Liver (tissue), 9 donors: ENCODE measurements around the gene PRRG1. TPM values are rescaled to one million over a fixed set of nuclear protein-coding genes. Genes with fewer than 3 reads are reported as not detected.
"Not testable (repeated sequence)": the region's sequence is repeated elsewhere in the genome, so short reads cannot be mapped to it uniquely, and the experiment has no call there.

Experiments used
- DNase-seq: peaks from one replicate; pipeline ENCODE4 v3.0.0-alpha.2; 2017; ENCODE audit warnings: low spot score
- H3K27ac ChIP-seq, 2 donors: one replicate each; pipeline ENCODE4 v1.7.0; 2013; ENCODE audit warnings: inconsistent platforms in 2 of 2, low read length in 2 of 2, control low read depth in 1 of 2, low read depth in 1 of 2, mild to moderate bottlenecking in 1 of 2
- H3K27me3 ChIP-seq, 4 donors: one replicate each; pipeline versions ENCODE4 v1.6.1 to v1.7.0; 2013; ENCODE audit warnings: low read length in 3 of 4, inconsistent platforms in 1 of 4, mild to moderate bottlenecking in 1 of 4, moderate library complexity in 1 of 4; ENCODE audit not compliant: control insufficient read depth in 4 of 4, insufficient read depth in 4 of 4
- H3K36me3 ChIP-seq, 4 donors: one replicate each; pipeline versions ENCODE4 v1.6.1 to v1.7.0; 2013; ENCODE audit warnings: low read length in 3 of 4, mild to moderate bottlenecking in 3 of 4, low read depth in 1 of 4, moderate library complexity in 1 of 4; ENCODE audit not compliant: control insufficient read depth in 4 of 4, insufficient read depth in 3 of 4
- H3K4me1 ChIP-seq, 4 donors: one replicate each; pipeline versions ENCODE4 v1.6.1 to v1.7.0; 2013; ENCODE audit warnings: low read length in 3 of 4, mild to moderate bottlenecking in 3 of 4, moderate library complexity in 1 of 4; ENCODE audit not compliant: control insufficient read depth in 4 of 4, insufficient read depth in 4 of 4
- H3K4me3 ChIP-seq, 3 donors: one replicate each; pipeline versions ENCODE4 v1.6.1 to v1.7.0; 2013; ENCODE audit warnings: low read length in 3 of 3, control low read depth in 1 of 3, low read depth in 1 of 3, mild to moderate bottlenecking in 1 of 3
- H3K9ac ChIP-seq, 2 donors: one replicate each; pipeline ENCODE4 v1.7.0; 2013; ENCODE audit warnings: low read length in 2 of 2, mild to moderate bottlenecking in 2 of 2, moderate library complexity in 2 of 2, control low read depth in 1 of 2, low read depth in 1 of 2
- H3K9me3 ChIP-seq, 4 donors: one replicate each; pipeline versions ENCODE4 v1.6.1 to v1.7.0; 2013; ENCODE audit warnings: low read length in 3 of 4; ENCODE audit not compliant: control insufficient read depth in 4 of 4
- ATF3 ChIP-seq: IDR thresholded peaks from 2 replicates; pipeline ENCODE4 v1.6.1; 2016; ENCODE audit warnings: antibody characterized with exemption
- CTCF ChIP-seq: fragments of 150-350 bp; IDR thresholded peaks from 2 replicates; pipeline ENCODE4 v1.5.1; 2017; ENCODE audit warnings: improper control_type of control experiment, low read depth, low read length; ENCODE audit not compliant: missing input control
- EGR1 ChIP-seq, 2 donors: IDR thresholded peaks; 2 replicates each; pipeline ENCODE4 v1.6.1; 2016 to 2018; ENCODE audit warnings: antibody characterized with exemption in 2 of 2, low read depth in 2 of 2
- FOXA1 ChIP-seq: IDR thresholded peaks from 2 replicates; pipeline ENCODE4 v1.6.1; 2016; ENCODE audit warnings: antibody characterized with exemption
- FOXA2 ChIP-seq: IDR thresholded peaks from 2 replicates; pipeline ENCODE4 v1.6.1; 2016; ENCODE audit warnings: antibody characterized with exemption
- GABPA ChIP-seq, 2 donors: IDR thresholded peaks in 1 of 2; conservative IDR thresholded peaks in 1 of 2; 2 replicates each; pipeline ENCODE4 v1.6.1; 2016; ENCODE audit warnings: antibody characterized with exemption in 2 of 2, mild to moderate bottlenecking in 1 of 2, moderate library complexity in 1 of 2
- HNF4A ChIP-seq, 2 donors: conservative IDR thresholded peaks; 2 replicates each; pipeline ENCODE4 v1.6.1; 2016; ENCODE audit warnings: antibody characterized with exemption in 2 of 2, mild to moderate bottlenecking in 2 of 2
- HNF4G ChIP-seq: IDR thresholded peaks from 2 replicates; pipeline ENCODE4 v1.6.1; 2016; ENCODE audit warnings: antibody characterized with exemption
- JUND ChIP-seq, 2 donors: IDR thresholded peaks; 2 replicates each; pipeline ENCODE4 v1.6.1; 2016; ENCODE audit warnings: antibody characterized with exemption in 2 of 2
- MAX ChIP-seq: IDR thresholded peaks from 2 replicates; pipeline ENCODE4 v1.6.1; 2016; ENCODE audit warnings: antibody characterized with exemption
- NR2F2 ChIP-seq: IDR thresholded peaks from 2 replicates; pipeline ENCODE4 v1.6.1; 2016; ENCODE audit warnings: antibody characterized with exemption
- RAD21 ChIP-seq, 2 donors: IDR thresholded peaks; 2 replicates each; pipeline ENCODE4 v1.6.1; 2016; ENCODE audit warnings: antibody characterized with exemption in 2 of 2, mild to moderate bottlenecking in 2 of 2
- REST ChIP-seq: IDR thresholded peaks from 2 replicates; pipeline ENCODE4 v1.6.1; 2016; ENCODE audit warnings: antibody characterized with exemption, mild to moderate bottlenecking
- RXRA ChIP-seq, 2 donors: IDR thresholded peaks; 2 replicates each; pipeline ENCODE4 v1.6.1; 2017 to 2018; ENCODE audit warnings: antibody characterized with exemption in 2 of 2, mild to moderate bottlenecking in 1 of 2
- SP1 ChIP-seq: IDR thresholded peaks from 2 replicates; pipeline ENCODE4 v1.6.1; 2018; ENCODE audit warnings: antibody characterized with exemption, mild to moderate bottlenecking
- TAF1 ChIP-seq: conservative IDR thresholded peaks from 2 replicates; pipeline ENCODE4 v1.6.1; 2016; ENCODE audit warnings: antibody characterized with exemption, mild to moderate bottlenecking
- YY1 ChIP-seq: IDR thresholded peaks from 2 replicates; pipeline ENCODE4 v1.6.1; 2016; ENCODE audit warnings: antibody characterized with exemption, mild to moderate bottlenecking
- ZBTB33 ChIP-seq: IDR thresholded peaks from 2 replicates; pipeline ENCODE4 v1.6.1; 2016; ENCODE audit warnings: antibody characterized with exemption
- WGBS: extraction: QIAGEN DNeasy Blood & Tissue Kit; methylation state at CpG from one replicate; pipeline ENCODE4 v1.1.7; 2013; 5-methylcytosine and 5-hydroxymethylcytosine counted together
- polyA plus RNA-seq, 2 donors: library from polyadenylated mRNA; stranded (reverse) in 1 of 2; unstranded in 1 of 2; fragments of 200-250 nt in 1 of 2; fragments of >200 nt in 1 of 2; fragmentation: Nextera tagmentation in 1 of 2; extraction: Ambion mirVana in 1 of 2; gene quantifications; one replicate each; pipeline versions ENCODE4 v1.2.1 to v1.2.3, GENCODE V29; 2013 to 2015
- total RNA-seq, 2 donors: library from RNA; depleted of rRNA; stranded (reverse); fragments of >200 nt; gene quantifications; one replicate each; pipeline ENCODE4 v1.2.3, GENCODE V29; 2014
- donor health status: healthy.
- donor health status: healthy.
- donor health status: healthy.
- donor health status: healthy.
- donor health status: healthy.

The PRRG1 gene
- total and polyA plus RNA-seq, 4 donors, result 1.2 to 6.6 (median 1.8) TPM

- no peak for DNase-seq
- H3K27ac ChIP-seq, result no peak overlapping the region
- H3K9me3 ChIP-seq, result no peaks in the 10 kb centered on the region
- 95% methylated on average over 1 of the region's 1 CpG for WGBS
- no peak overlapping the region for H3K9ac ChIP-seq
- H3K4me1 ChIP-seq, result no peaks in the 10 kb centered on the region
- H3K27me3 ChIP-seq, result peaks cover 0 to 2% (median 0%) of the 10 kb centered on the region in 4 donors
- no peaks in the 10 kb centered on the region for H3K36me3 ChIP-seq
- no peak overlapping the region for H3K4me3 ChIP-seq
- TF ChIP-seq HNF4A (conservative IDR thresholded peaks at IDR 0.05) (no peak), YY1 (no peak), RAD21 (IDR thresholded peaks at IDR 0.05) (no peak), ZBTB33 (no peak), GABPA (IDR thresholded peaks at IDR 0.05 in 1 of 2, conservative IDR thresholded peaks at IDR 0.05 in 1 of 2) (no peak), NR2F2 (no peak)
These were observed 76.2 kb downstream of the PRRG1 start for GRCh38 chrX:37425370-37425769.

- WGBS, result 94% methylated on average over 2 of the region's 2 CpGs
- H3K4me3 ChIP-seq, H3K36me3 ChIP-seq, DNase-seq, H3K9ac ChIP-seq, H3K27ac ChIP-seq, H3K9me3 ChIP-seq, H3K4me1 ChIP-seq, H3K27me3 ChIP-seq: not testable (repeated sequence)
These were observed 79.8 kb downstream of the PRRG1 start for GRCh38 chrX:37428962-37429361.

GRCh38 chrX:37434362-37434761 is 85.2 kb downstream of the PRRG1 start:
- H3K9ac ChIP-seq, result no peak overlapping the region
- no peak overlapping the region for H3K27ac ChIP-seq
- 35% methylated on average over 1 of the region's 1 CpG for WGBS
- no peaks in the 10 kb centered on the region for H3K27me3 ChIP-seq
- peaks cover 0 to 8% (median 3%) of the 10 kb centered on the region in 4 donors for H3K4me1 ChIP-seq
- no peak for DNase-seq
- peaks cover 0 to 2% (median 0%) of the 10 kb centered on the region in 4 donors for H3K36me3 ChIP-seq
- no peaks in the 10 kb centered on the region for H3K9me3 ChIP-seq
- no peak for TF ChIP-seq YY1
- no peak for TF ChIP-seq GABPA (IDR thresholded peaks at IDR 0.05 in 1 of 2, conservative IDR thresholded peaks at IDR 0.05 in 1 of 2)
- TF ChIP-seq ZBTB33, result no peak
- no peak for TF ChIP-seq NR2F2
- TF ChIP-seq FOXA2, result no peak
- TF ChIP-seq REST, result no peak
- TF ChIP-seq RAD21 (IDR thresholded peaks at IDR 0.05), result peak; percentile 61 to 65
- TF ChIP-seq SP1, result no peak
- TF ChIP-seq HNF4G, result peak; percentile 17
- no peak for TF ChIP-seq FOXA1
- no peak for TF ChIP-seq MAX
- no peak for TF ChIP-seq EGR1 (IDR thresholded peaks at IDR 0.05; ENCODE audit: low read depth in 2 of 2)
- no peak for TF ChIP-seq JUND (IDR thresholded peaks at IDR 0.05)
- no peak for TF ChIP-seq TAF1
- TF ChIP-seq HNF4A (conservative IDR thresholded peaks at IDR 0.05), result peak; percentile 64 to 78
- no peak for TF ChIP-seq RXRA (IDR thresholded peaks at IDR 0.05)
- TF ChIP-seq ATF3, result no peak
- TF ChIP-seq CTCF, result no peak
- H3K4me3 ChIP-seq, result no peak overlapping the region
